Activated B cell treated with CpG ODN at 0.5 μM for 24 hours (primary cell): ENCODE results near the gene ARHGAP42. TPM values are rescaled to one million over a fixed set of nuclear protein-coding genes. Genes with fewer than 3 reads are reported as not detected.

Source experiments
- ATAC-seq: fragments of 200-7000 bp; cut with Tn5 transposase; one replicate; pipeline ENCODE4 v1.10.0; 2021; ENCODE audit warnings: low read depth, mild to moderate bottlenecking, moderate library complexity
- CTCF ChIA-PET: fragments of 350-600 bp; sonication (Branson Sonifier 250); formaldehyde crosslinking; loops from one replicate; lab custom pipeline; 2021; ENCODE audit warnings: antibody characterized with exemption; lab: Charles Lee
- POLR2A ChIA-PET: fragments of 350-600 bp; sonication (Branson Sonifier 250); formaldehyde crosslinking; loops from one replicate; lab custom pipeline; 2021; ENCODE audit warnings: antibody characterized with exemption; lab: Charles Lee
- DNase-seq: peaks from one replicate; pipeline ENCODE4 v3.0.0; 2022
- H3K27ac Mint-ChIP-seq: one replicate; pipeline ENCODE4 v1.8.0; 2020; ENCODE audit warnings: mixed read lengths
- H3K27me3 Mint-ChIP-seq: one replicate; pipeline ENCODE4 v1.8.0; 2021; ENCODE audit warnings: mixed read lengths
- H3K36me3 Mint-ChIP-seq: one replicate; pipeline ENCODE4 v1.8.0; 2021; ENCODE audit warnings: low read depth, mixed read lengths
- H3K4me1 Mint-ChIP-seq: one replicate; pipeline ENCODE4 v1.8.0; 2021; ENCODE audit warnings: mixed read lengths
- H3K4me3 Mint-ChIP-seq: one replicate; pipeline ENCODE4 v1.8.0; 2020; ENCODE audit warnings: mild to moderate bottlenecking, mixed read lengths
- H3K9me3 Mint-ChIP-seq: one replicate; pipeline ENCODE4 v1.8.0; 2020; ENCODE audit warnings: mixed read lengths
- CTCF ChIP-seq: fragments of 200-600 bp; IDR thresholded peaks from one replicate; pipeline ENCODE4 v1.8.0; 2022; ENCODE audit warnings: antibody characterized with exemption, mild to moderate bottlenecking
- intact Hi-C: fragments of 100-400 bp; cut with micrococcal nuclease; formaldehyde crosslinking; loops from one replicate; pipeline ENCODE4 v1.15.1; 2024
- total RNA-seq: library from RNA; stranded (reverse); gene quantifications from 2 replicates; pipeline ENCODE4 v1.2.3, GENCODE V29; 2022

ARHGAP42 gene
- total RNA-seq, 1 donor from 2014 or later: 4.9 TPM

- no peak for ATAC-seq
- peaks cover 2% of the 10 kb centered on the region for H3K4me1 Mint-ChIP-seq
- H3K36me3 Mint-ChIP-seq: no peaks in the 10 kb centered on the region
- ChIA-PET CTCF (interaction anchor here (1.4 kb wide), 1 partner anchor 14 kb away, joined by 3 read pairs; no protein-coding TSS in a partner anchor), POLR2A (no interaction called here)
- intact Hi-C loops: no loop called here
- H3K27me3 Mint-ChIP-seq: no peaks in the 10 kb centered on the region
- TF ChIP-seq CTCF: no peak
- no peak for DNase-seq
- H3K27ac Mint-ChIP-seq: no peak overlapping the region
- H3K9me3 Mint-ChIP-seq: no peaks in the 10 kb centered on the region
- H3K4me3 Mint-ChIP-seq: no peak overlapping the region
Observed at GRCh38 chr11:100831929-100832494, 144.9 kb downstream of the ARHGAP42 start.

DNA sequence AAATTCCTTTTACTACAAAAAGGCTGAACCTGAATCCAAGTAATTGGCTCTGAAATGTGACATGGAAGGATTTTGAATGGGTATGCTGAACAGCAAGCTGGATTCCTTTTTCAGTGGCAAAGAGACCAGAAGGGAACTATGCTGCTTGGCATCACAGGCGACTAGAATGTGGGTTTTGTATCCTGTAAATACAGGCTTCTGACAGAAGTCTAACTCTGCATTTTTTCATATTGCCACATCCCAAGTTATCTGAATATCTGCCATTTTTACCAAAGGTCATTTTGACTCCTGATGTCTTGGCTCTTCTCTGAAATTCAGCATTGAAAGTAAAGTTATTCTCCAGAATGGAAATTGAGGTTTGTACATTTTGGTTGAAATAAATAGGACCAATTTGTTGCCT lies 145.7 kb downstream of the ARHGAP42 start:
- Mint-ChIP-seq H3K4me1 (peaks cover 2% of the 10 kb centered on the region), H3K27ac (no peak overlapping the region), H3K9me3 (no peaks in the 10 kb centered on the region), H3K36me3 (no peaks in the 10 kb centered on the region), H3K27me3 (no peaks in the 10 kb centered on the region), H3K4me3 (no peak overlapping the region)
- DNase-seq (no peak), ATAC-seq (no peak)
- intact Hi-C loops: no loop called here
- POLR2A ChIA-PET: no interaction called here
- no peak for TF ChIP-seq CTCF
- CTCF ChIA-PET: no interaction called here

DNA sequence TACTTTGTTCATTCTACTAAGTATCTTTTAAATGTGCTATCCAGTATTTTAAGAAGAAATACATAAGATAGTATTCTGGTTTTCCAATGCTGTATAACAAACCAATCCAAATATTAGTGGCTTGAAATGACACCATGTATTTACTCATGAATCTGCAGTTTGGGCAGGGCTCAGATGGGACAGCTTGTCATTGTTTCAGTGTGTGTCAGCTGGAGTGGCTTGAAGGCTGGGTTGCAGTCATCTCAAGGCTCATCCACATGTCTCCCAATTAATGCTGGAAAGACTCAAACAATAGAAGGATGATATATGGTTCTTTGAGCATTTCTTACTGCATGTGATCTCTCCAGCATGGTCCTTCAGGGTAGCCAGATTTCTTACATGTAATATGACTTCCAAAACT lies 146.2 kb downstream of the ARHGAP42 start:
- H3K4me1 Mint-ChIP-seq: peaks cover 2% of the 10 kb centered on the region
- POLR2A ChIA-PET: no interaction called here
- H3K4me3 Mint-ChIP-seq: no peak overlapping the region
- no peak overlapping the region for H3K27ac Mint-ChIP-seq
- no peak for ATAC-seq
- intact Hi-C loops: no loop called here
- DNase-seq: no peak
- no peaks in the 10 kb centered on the region for H3K36me3 Mint-ChIP-seq
- no peaks in the 10 kb centered on the region for H3K9me3 Mint-ChIP-seq
- no peak for TF ChIP-seq CTCF
- CTCF ChIA-PET: no interaction called here
- no peaks in the 10 kb centered on the region for H3K27me3 Mint-ChIP-seq

DNA sequence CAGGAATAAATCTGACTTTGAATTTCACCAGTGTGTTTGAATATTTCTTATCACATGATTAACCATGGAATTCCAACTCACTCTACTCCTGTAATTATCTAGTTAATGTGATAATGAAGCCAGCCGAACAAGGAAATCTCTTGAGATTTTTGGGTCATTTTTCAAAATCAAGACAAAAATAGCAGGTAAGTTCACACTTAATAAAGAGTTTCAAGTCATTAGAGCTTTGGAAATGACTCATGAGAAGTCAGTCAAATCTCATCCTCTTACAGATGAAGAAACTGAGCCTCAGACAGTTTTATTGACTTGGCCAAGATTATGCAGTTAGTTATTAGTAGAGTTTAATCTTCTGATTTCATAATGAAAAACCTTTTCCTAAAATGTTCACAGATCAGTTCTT lies 148.8 kb downstream of the ARHGAP42 start:
- H3K27ac Mint-ChIP-seq: no peak overlapping the region

GRCh38 chr11:100837311-100837710 lies 150.2 kb downstream of the ARHGAP42 start:
- DNase-seq (no peak), ATAC-seq (no peak)
- ChIA-PET POLR2A (no interaction called here), CTCF (no interaction called here)
- intact Hi-C loops: no loop called here
- no peaks in the 10 kb centered on the region for H3K4me1 Mint-ChIP-seq
- H3K4me3 Mint-ChIP-seq: no peak overlapping the region
- no peak overlapping the region for H3K27ac Mint-ChIP-seq
- no peaks in the 10 kb centered on the region for H3K9me3 Mint-ChIP-seq
- no peaks in the 10 kb centered on the region for H3K36me3 Mint-ChIP-seq
- H3K27me3 Mint-ChIP-seq: no peaks in the 10 kb centered on the region
- no peak for TF ChIP-seq CTCF

More for the DNA sequence above, 148.8 kb downstream of the ARHGAP42 start:
- H3K9me3 Mint-ChIP-seq: no peaks in the 10 kb centered on the region
- H3K36me3 Mint-ChIP-seq: no peaks in the 10 kb centered on the region
- no peak overlapping the region for H3K4me3 Mint-ChIP-seq
- TF ChIP-seq CTCF: no peak
- no peaks in the 10 kb centered on the region for H3K27me3 Mint-ChIP-seq
- CTCF ChIA-PET: no interaction called here
- POLR2A ChIA-PET: no interaction called here
- DNase-seq (no peak), ATAC-seq (no peak)
- no peaks in the 10 kb centered on the region for H3K4me1 Mint-ChIP-seq
- intact Hi-C loops: no loop called here
